Tibial artery (tissue), 4 donors: ENCODE results near the gene MDM2.

Experiments used
- DNase-seq, 2 donors: peaks; one replicate each; pipeline ENCODE4 v3.0.0-alpha.2; 2019
- H3K27ac ChIP-seq, 2 donors: fragments of 200-600 bp; sonication (generic) in 1 of 2; 1 replicate in 1 of 2; 2 replicates in 1 of 2; pipeline ENCODE4 v1.5.1; 2018 to 2019; ENCODE audit warnings: mild to moderate bottlenecking in 1 of 2
- H3K27me3 ChIP-seq, 2 donors: fragments of 200-600 bp; sonication (generic) in 1 of 2; one replicate each; pipeline versions ENCODE4 v1.5.1 to v1.6.0; 2016 to 2019
- H3K36me3 ChIP-seq, 3 donors: fragments of 200-600 bp; sonication (generic) in 2 of 3; one replicate each; pipeline ENCODE4 v1.5.1; 2016 to 2019; ENCODE audit warnings: mild to moderate bottlenecking in 2 of 3
- H3K4me1 ChIP-seq, 4 donors: fragments of 200-600 bp; sonication (generic) in 2 of 4; 1 replicate in 3 of 4; 2 replicates in 1 of 4; pipeline ENCODE4 v1.5.1; 2016 to 2019
- H3K4me3 ChIP-seq, 2 donors: fragments of 200-600 bp; sonication (generic) in 1 of 2; 1 replicate in 1 of 2; 2 replicates in 1 of 2; pipeline ENCODE4 v1.5.1; 2018 to 2019; ENCODE audit warnings: mild to moderate bottlenecking in 2 of 2
- H3K9me3 ChIP-seq, 3 donors: fragments of 200-600 bp; sonication (generic) in 1 of 3; one replicate each; pipeline ENCODE4 v1.5.1; 2016 to 2019
- intact Hi-C: fragments of 100-400 bp; cut with DNase I; formaldehyde crosslinking; loops from one replicate; pipeline ENCODE4 v1.15.0; 2023; ENCODE audit warnings: low total_unique reads
- TF ChIP-seq, protein P1 (sequence below), 2 experiments: fragments of 200-600 bp in 1 of 2; fragments of 450-650 bp in 1 of 2; IDR thresholded peaks; one replicate each; pipeline ENCODE4 v1.5.1; 2017 to 2019; ENCODE audit warnings: antibody characterized with exemption in 2 of 2, mild to moderate bottlenecking in 1 of 2, moderate library complexity in 1 of 2

MDM2 gene

DNA sequence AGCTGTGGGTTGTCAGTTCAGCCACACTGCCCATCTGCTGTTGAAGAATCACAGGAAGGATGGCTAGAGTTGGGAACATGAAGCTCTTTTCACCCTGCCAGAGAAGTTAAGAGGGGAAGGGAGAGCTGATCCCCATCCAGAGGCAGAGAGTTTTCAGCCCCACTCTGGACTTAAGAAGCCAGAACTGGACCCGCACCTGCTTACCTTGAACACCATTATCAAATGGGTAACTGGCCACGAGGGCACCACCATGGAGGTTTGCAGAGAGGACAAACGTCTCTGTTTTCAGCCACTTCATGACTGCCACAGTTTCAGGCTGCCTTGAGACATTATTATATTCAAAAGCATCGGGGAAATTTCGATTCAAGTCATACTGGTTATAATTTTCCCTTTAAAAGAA, 62.0 kb downstream of the MDM2 start:
- TF ChIP-seq, protein P1, sequence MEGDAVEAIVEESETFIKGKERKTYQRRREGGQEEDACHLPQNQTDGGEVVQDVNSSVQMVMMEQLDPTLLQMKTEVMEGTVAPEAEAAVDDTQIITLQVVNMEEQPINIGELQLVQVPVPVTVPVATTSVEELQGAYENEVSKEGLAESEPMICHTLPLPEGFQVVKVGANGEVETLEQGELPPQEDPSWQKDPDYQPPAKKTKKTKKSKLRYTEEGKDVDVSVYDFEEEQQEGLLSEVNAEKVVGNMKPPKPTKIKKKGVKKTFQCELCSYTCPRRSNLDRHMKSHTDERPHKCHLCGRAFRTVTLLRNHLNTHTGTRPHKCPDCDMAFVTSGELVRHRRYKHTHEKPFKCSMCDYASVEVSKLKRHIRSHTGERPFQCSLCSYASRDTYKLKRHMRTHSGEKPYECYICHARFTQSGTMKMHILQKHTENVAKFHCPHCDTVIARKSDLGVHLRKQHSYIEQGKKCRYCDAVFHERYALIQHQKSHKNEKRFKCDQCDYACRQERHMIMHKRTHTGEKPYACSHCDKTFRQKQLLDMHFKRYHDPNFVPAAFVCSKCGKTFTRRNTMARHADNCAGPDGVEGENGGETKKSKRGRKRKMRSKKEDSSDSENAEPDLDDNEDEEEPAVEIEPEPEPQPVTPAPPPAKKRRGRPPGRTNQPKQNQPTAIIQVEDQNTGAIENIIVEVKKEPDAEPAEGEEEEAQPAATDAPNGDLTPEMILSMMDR (IDR thresholded peaks at IDR 0.05) = no peak
- Histone ChIP-seq H3K4me1 (no peaks in the 10 kb centered on the region), H3K27ac (no peak overlapping the region), H3K36me3 (peaks cover 0 to 7% (median 0%) of the 10 kb centered on the region in 3 donors), H3K9me3 (no peaks in the 10 kb centered on the region), H3K4me3 (no peak overlapping the region), H3K27me3 (no peaks in the 10 kb centered on the region)
- intact Hi-C loops = no loop called here
- no peak for DNase-seq

DNA sequence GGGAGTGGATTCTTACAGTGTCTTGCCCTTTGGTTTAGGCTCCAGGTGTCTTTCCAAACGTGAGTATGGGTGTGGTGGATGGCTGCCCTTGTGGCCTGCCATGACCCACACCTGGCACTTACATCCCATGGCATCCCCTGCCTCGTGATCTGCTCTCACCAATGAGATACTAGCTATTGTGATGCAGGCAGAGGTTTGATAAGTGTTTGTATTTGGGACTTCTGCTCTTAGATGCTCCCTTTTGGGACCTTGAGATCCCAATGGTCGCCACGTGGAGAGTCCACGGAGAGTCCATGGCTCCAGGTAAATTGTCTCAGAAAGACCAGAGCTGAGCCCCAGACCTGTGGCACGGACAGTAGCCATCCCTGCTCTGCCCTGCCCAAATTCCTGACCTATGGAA, 62.5 kb downstream of the MDM2 start:
- intact Hi-C loops = no loop called here
- no peaks in the 10 kb centered on the region for H3K4me1 ChIP-seq
- H3K9me3 ChIP-seq = no peaks in the 10 kb centered on the region
- H3K4me3 ChIP-seq = no peak overlapping the region
- H3K27me3 ChIP-seq = no peaks in the 10 kb centered on the region
- no peak for DNase-seq
- peaks cover 0 to 7% (median 0%) of the 10 kb centered on the region in 3 donors for H3K36me3 ChIP-seq
- no peak overlapping the region for H3K27ac ChIP-seq
- TF ChIP-seq, protein P1 (IDR thresholded peaks at IDR 0.05) = no peak

DNA sequence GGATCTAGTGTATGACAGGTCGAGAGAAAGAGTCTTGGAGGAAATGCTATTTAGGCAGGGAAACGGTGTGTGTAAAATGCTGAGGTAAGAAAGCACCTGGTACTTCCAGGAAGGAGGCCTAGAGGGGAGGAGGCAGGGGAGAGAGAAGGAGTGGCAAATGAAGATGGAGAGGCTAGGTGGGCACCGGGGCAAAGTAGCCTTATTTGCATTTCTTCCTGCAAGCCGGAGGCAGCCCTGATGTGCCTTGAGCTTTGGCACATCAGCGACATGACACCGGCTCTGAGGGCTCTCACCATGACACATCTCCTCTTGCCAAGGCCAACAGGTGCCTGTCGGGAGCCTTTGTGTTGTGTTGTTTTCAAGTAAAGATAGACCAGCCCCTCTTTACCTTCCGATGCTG, 63.4 kb downstream of the MDM2 start:
- intact Hi-C loops = no loop called here
- no peak overlapping the region for H3K4me3 ChIP-seq
- H3K9me3 ChIP-seq = no peaks in the 10 kb centered on the region
- no peak for DNase-seq
- TF ChIP-seq, protein P1 (IDR thresholded peaks at IDR 0.05) = no peak
- no peak overlapping the region for H3K27ac ChIP-seq
- H3K36me3 ChIP-seq = peaks cover 0 to 7% (median 0%) of the 10 kb centered on the region in 3 donors
- no peaks in the 10 kb centered on the region for H3K27me3 ChIP-seq
- no peaks in the 10 kb centered on the region for H3K4me1 ChIP-seq

DNA sequence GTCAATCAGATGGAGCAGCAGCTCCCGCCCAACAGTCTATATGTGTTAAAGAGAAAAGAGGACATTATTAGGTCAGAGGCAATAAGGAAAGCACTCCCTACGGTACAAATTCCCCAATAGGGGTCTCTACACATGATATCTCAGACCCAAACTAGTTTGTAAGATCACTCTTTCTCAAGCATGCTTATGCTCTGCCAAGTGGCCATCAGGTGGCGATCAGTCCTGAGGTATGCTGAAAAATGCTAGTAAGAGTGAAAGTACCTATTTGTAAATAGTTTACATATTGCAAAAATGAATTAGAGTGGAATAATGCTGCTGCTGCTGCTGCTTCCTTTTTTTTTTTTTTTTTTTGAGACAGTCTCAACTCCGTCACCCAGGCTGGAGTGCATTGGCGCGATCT, 63.9 kb downstream of the MDM2 start:
- Histone ChIP-seq H3K4me3 (no peak overlapping the region), H3K27ac (no peak overlapping the region), H3K36me3 (peaks cover 0 to 7% (median 0%) of the 10 kb centered on the region in 3 donors), H3K4me1 (no peaks in the 10 kb centered on the region), H3K9me3 (no peaks in the 10 kb centered on the region), H3K27me3 (no peaks in the 10 kb centered on the region)
- DNase-seq = no peak
- intact Hi-C loops = no loop called here
- TF ChIP-seq, protein P1 (IDR thresholded peaks at IDR 0.05) = no peak

DNA sequence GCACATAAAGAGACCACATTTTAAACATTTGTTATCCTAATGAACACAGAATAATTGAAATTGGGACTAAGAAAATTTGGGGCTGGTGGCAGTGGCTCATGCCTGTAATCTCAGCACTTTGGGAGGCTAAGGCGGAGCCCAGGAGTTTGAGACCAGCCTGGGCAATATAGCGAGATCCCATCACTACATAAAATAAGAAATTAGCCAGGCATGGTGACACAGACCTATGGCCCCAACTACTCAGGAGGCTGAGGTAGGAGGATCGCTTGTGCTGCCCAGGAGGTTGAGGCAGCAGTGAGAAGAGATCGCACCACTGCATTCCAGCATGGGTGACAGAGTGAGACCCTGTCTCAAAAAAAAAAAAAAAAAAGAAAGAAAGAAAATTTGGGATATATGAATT, 65.3 kb downstream of the MDM2 start:
- intact Hi-C loops = no loop called here
- Histone ChIP-seq H3K4me3 (no peak overlapping the region), H3K36me3 (peaks cover 0 to 7% (median 0%) of the 10 kb centered on the region in 3 donors), H3K27ac (no peak overlapping the region), H3K4me1 (no peaks in the 10 kb centered on the region), H3K27me3 (no peaks in the 10 kb centered on the region), H3K9me3 (no peaks in the 10 kb centered on the region)
- TF ChIP-seq, protein P1 (IDR thresholded peaks at IDR 0.05) = no peak
- no peak for DNase-seq

DNA sequence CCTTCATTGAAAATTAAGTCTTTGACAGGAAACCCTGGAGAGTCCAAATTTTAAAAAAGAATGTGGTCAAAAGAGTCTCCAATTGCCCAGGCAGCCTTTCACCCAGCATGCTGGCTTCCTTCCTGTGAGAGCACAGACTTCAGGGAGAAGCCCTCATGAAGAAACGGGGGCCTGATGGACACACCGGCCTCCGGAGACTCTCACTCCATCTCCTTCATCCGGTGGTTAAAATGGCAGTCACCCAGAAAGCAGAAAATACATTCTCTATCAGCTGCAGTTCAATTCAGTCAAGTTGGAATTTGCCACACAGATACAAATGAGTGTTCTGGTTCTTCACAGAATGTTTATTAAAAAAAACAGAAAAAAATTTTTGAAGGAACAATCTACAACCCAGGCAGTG, 68.5 kb downstream of the MDM2 start:
- TF ChIP-seq, protein P1 (IDR thresholded peaks at IDR 0.05) = no peak
- H3K9me3 ChIP-seq = no peaks in the 10 kb centered on the region
- no peak overlapping the region for H3K27ac ChIP-seq
- no peaks in the 10 kb centered on the region for H3K4me1 ChIP-seq
- intact Hi-C loops = no loop called here
- no peak overlapping the region for H3K4me3 ChIP-seq
- no peak for DNase-seq
- H3K27me3 ChIP-seq = no peaks in the 10 kb centered on the region
- H3K36me3 ChIP-seq = no peaks in the 10 kb centered on the region
